WTC11 (cell line): Measurements from ENCODE around the gene ELP5. TPM values are rescaled to one million over a fixed set of nuclear protein-coding genes. Genes with fewer than 3 reads are reported as not detected.
A peak's percentile ranks its signal among the peaks of the same experiment; 100 is the strongest.

Experiments
- ATAC-seq: fragments of 200-7000 bp; cut with Tn5 transposase; 2 replicates; pipeline ENCODE4 v1.10.0; 2021; ENCODE audit warnings: mild to moderate bottlenecking, moderate library complexity
- CTCF ChIA-PET: fragments of 300-600 bp; sonication (Branson Sonifier 250); formaldehyde crosslinking; loops from one replicate; lab custom pipeline; 2021; ENCODE audit warnings: antibody characterized with exemption; lab: Charles Lee
- POLR2A ChIA-PET: fragments of 350-600 bp; sonication (Branson Sonifier 250); formaldehyde crosslinking; loops from one replicate; lab custom pipeline; 2021; ENCODE audit warnings: antibody characterized with exemption; lab: Charles Lee
- DNase-seq: peaks from one replicate; pipeline ENCODE4 v3.0.0; 2021; ENCODE audit warnings: low spot score
- H3K27ac Mint-ChIP-seq: 2 replicates; pipeline ENCODE4 v1.8.0; 2021; ENCODE audit warnings: mixed read lengths
- H3K27me3 Mint-ChIP-seq: 2 replicates; pipeline ENCODE4 v1.8.0; 2021; ENCODE audit warnings: low read depth, mild to moderate bottlenecking, moderate library complexity, mixed read lengths
- H3K36me3 Mint-ChIP-seq: 2 replicates; pipeline ENCODE4 v1.8.0; 2021; ENCODE audit warnings: mixed read lengths
- H3K4me1 Mint-ChIP-seq: 2 replicates; pipeline ENCODE4 v1.8.0; 2022; ENCODE audit warnings: mixed read lengths
- H3K4me3 Mint-ChIP-seq: 2 replicates; pipeline ENCODE4 v1.8.0; 2021; ENCODE audit warnings: mild to moderate bottlenecking, moderate library complexity, mixed read lengths
- H3K9me3 Mint-ChIP-seq: 2 replicates; pipeline ENCODE4 v1.8.0; 2021; ENCODE audit warnings: mixed read lengths
- CREM ChIP-seq: sonication (generic); formaldehyde crosslinking; IDR thresholded peaks from 2 replicates; pipeline ENCODE4 v1.8.1; 2022; ENCODE audit warnings: mild to moderate bottlenecking, missing genetic modification reagents, moderate library complexity
- GABPB1 ChIP-seq: sonication (generic); formaldehyde crosslinking; IDR thresholded peaks from 2 replicates; pipeline ENCODE4 v1.8.1; 2023; ENCODE audit warnings: mild to moderate bottlenecking, missing genetic modification reagents
- NR3C1 ChIP-seq: sonication (generic); formaldehyde crosslinking; conservative IDR thresholded peaks from 2 replicates; pipeline ENCODE4 v1.8.1; 2023; ENCODE audit warnings: low read depth, mild to moderate bottlenecking, missing genetic modification reagents
- PRRX2 ChIP-seq: fragments of 250-450 bp; sonication (Bioruptor Pico); IDR thresholded peaks from 2 replicates; pipeline ENCODE4 v1.8.0; 2021; ENCODE audit warnings: mild to moderate bottlenecking
- RORB ChIP-seq: fragments of 250-450 bp; sonication (Bioruptor Pico); IDR thresholded peaks from 2 replicates; pipeline ENCODE4 v1.9.0; 2021; ENCODE audit warnings: mild to moderate bottlenecking
- SMAD3 ChIP-seq: sonication (generic); formaldehyde crosslinking; IDR thresholded peaks from 2 replicates; pipeline ENCODE4 v1.8.0; 2022; ENCODE audit warnings: missing genetic modification reagents, mild to moderate bottlenecking, borderline replicate concordance
- SMAD4 ChIP-seq: sonication (generic); formaldehyde crosslinking; IDR thresholded peaks from 2 replicates; pipeline ENCODE4 v1.8.0; 2022; ENCODE audit warnings: mild to moderate bottlenecking, missing genetic modification reagents
- TP53 ChIP-seq: sonication (generic); formaldehyde crosslinking; IDR thresholded peaks from 2 replicates; pipeline ENCODE4 v1.8.1; 2023; ENCODE audit warnings: mild to moderate bottlenecking, missing genetic modification reagents
- ZNF219 ChIP-seq: sonication (generic); formaldehyde crosslinking; IDR thresholded peaks from 2 replicates; pipeline ENCODE4 v1.8.0; 2023; ENCODE audit warnings: missing genetic modification reagents, mild to moderate bottlenecking, borderline replicate concordance
- ZNF317 ChIP-seq: sonication (generic); formaldehyde crosslinking; IDR thresholded peaks from 2 replicates; pipeline ENCODE4 v1.8.1; 2023; ENCODE audit warnings: low read depth, mild to moderate bottlenecking, moderate library complexity, missing genetic modification reagents, borderline replicate concordance
- ZNF396 ChIP-seq: fragments of 250-450 bp; sonication (Bioruptor Pico); IDR thresholded peaks from 2 replicates; pipeline ENCODE4 v1.8.0; 2021; ENCODE audit warnings: mild to moderate bottlenecking, moderate library complexity, borderline replicate concordance
- ZNF423 ChIP-seq: fragments of 250-450 bp; sonication (Bioruptor Pico); IDR thresholded peaks from 2 replicates; pipeline ENCODE4 v2.1.2; 2022; ENCODE audit warnings: mild to moderate bottlenecking, moderate library complexity
- total RNA-seq: library from RNA; stranded (reverse); gene quantifications from 3 replicates; pipeline ENCODE4 v1.2.3, GENCODE V29; 2021
- TF ChIP-seq, protein P1 (sequence below): sonication (generic); formaldehyde crosslinking; IDR thresholded peaks from 2 replicates; pipeline ENCODE4 v1.8.1; 2023; ENCODE audit warnings: mild to moderate bottlenecking, missing genetic modification reagents, moderate library complexity
- TF ChIP-seq, protein P2 (sequence below): sonication (generic); formaldehyde crosslinking; IDR thresholded peaks from 2 replicates; pipeline ENCODE4 v1.8.0; 2022; ENCODE audit warnings: mild to moderate bottlenecking, missing genetic modification reagents
- TF ChIP-seq, protein P3 (sequence below): sonication (generic); formaldehyde crosslinking; IDR thresholded peaks from 2 replicates; pipeline ENCODE4 v1.8.0; 2023; ENCODE audit warnings: missing genetic modification reagents, mild to moderate bottlenecking, borderline replicate concordance
- TF ChIP-seq, protein P4 (sequence below): sonication (generic); formaldehyde crosslinking; IDR thresholded peaks from 2 replicates; pipeline ENCODE4 v1.8.1; 2022; ENCODE audit warnings: mild to moderate bottlenecking, moderate library complexity, missing genetic modification reagents
- TF ChIP-seq, protein P5 (sequence below): fragments of 250-450 bp; sonication (Bioruptor Pico); IDR thresholded peaks from 2 replicates; pipeline ENCODE4 v1.8.0; 2021; ENCODE audit warnings: mild to moderate bottlenecking
- TF ChIP-seq, protein P6 (sequence below): sonication (generic); formaldehyde crosslinking; IDR thresholded peaks from 2 replicates; pipeline ENCODE4 v1.8.1; 2023; ENCODE audit warnings: mild to moderate bottlenecking, moderate library complexity, missing genetic modification reagents
- TF ChIP-seq, protein P7 (sequence below): sonication (generic); formaldehyde crosslinking; conservative IDR thresholded peaks from 2 replicates; pipeline ENCODE4 v1.8.1; 2022; ENCODE audit warnings: mild to moderate bottlenecking, missing genetic modification reagents

ELP5 gene
- total RNA-seq, 1 experiment from 2014 or later: 101 TPM

DNA sequence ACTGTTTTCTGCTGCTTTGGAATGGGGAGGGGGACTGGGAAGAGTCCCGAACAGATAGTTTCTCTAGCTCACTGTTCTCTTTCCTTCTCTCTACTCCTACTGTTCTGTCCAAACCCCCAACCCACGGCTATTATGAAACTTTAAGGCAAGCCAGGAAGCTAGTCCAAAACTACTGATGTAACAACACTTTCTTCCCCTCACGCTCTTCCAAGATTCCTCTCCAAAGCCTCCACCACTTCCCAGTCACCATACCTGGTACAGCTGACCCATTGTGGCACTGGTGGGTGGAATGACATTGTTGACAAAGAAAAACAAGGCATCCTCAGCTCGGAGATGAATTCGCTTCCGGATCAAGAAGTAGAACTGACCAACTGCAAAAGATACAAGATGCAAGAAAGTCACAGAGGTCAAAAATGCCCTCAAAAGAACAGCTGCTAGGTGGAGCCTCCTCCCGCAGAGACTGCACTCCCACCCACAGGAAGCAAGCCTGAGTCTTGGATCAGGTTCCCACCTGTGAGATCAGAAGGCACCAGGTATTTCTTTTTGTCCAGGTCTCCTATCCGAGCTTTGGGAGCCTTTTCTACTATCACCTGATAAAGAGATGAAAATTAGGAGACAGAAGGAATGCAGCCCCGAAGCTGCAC is 10.8 kb upstream of the ELP5 start:
- CTCF ChIA-PET: interaction anchor here (0.5 to 3.4 kb wide), 5 partner anchors 21 to 476 kb away, joined by 5 to 21 read pairs (median 10); partner anchors contain the start of genes ACADVL, DLG4 and SLC2A4

DNA sequence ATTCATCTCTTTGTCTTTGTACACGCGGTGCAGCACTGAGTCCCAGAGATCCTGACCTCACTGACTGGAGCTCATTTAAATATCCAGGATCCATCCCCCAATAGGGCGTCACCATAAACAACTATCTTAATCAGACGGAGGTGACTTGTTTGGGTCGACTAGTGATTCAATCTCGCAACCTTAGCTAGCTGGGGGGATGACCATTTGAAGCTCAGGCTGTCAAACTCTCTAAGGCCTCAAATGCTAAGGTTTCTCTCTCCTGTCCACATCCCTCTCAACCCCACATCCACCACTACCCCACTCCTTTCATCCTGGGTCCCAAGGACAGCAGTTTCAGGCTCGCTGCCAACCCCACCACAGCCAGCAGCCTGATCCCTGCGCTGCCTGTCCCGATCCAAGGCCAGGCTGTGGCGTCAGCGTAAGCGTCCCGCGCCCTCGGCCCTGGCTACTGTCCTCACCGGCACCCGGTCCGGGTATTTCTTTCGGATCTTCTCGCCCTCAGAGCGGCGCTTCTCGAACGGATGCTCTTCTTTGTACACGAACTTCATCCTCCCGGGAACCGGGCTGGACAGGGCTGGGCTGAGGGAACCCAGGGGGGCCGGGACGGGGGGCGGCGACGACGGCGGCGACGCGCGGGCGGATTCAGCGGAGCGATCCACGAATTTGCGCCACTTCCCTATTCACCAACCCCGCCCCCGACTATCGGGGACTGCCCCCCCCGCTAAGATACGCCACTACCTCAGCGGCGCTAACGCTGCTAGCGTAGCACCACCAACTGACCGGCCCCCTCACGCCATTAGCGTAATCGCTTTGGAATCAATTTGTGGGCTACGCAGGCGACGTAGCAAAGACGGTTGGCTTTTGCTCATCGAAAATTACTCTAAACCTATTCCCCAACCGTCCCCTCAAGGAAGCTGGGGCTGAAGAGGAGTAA is 10.0 kb upstream of the ELP5 start, which contains the start of gene GABARAP:
Gene GABARAP, minus strand, starts transcription at position 667 of the 934 bp plus-strand sequence. Its CDS starts 119 bp downstream, at position 548.
- peaks cover 36% of the 10 kb centered on the region for H3K4me1 Mint-ChIP-seq
- POLR2A ChIA-PET: interaction anchor here (0.8 to 2.3 kb wide), 10 partner anchors 9 to 52 kb away, joined by 3 to 8 read pairs (median 3); partner anchors contain the start of genes ACADVL, CTDNEP1, DLG4 and ELP5
- peak; percentile 45; the same call in 1 of the 2 replicates for TF ChIP-seq GABPB1 (CRISPR knock-in tag)
- TF ChIP-seq, protein P1, sequence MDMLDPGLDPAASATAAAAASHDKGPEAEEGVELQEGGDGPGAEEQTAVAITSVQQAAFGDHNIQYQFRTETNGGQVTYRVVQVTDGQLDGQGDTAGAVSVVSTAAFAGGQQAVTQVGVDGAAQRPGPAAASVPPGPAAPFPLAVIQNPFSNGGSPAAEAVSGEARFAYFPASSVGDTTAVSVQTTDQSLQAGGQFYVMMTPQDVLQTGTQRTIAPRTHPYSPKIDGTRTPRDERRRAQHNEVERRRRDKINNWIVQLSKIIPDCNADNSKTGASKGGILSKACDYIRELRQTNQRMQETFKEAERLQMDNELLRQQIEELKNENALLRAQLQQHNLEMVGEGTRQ (CRISPR knock-in tag): peak; percentile 76
- TF ChIP-seq ZNF219 (CRISPR knock-in tag): no peak
- TF ChIP-seq ZNF423: peak; percentile 32; the same call in 1 of the 2 replicates
- TF ChIP-seq, protein P2, sequence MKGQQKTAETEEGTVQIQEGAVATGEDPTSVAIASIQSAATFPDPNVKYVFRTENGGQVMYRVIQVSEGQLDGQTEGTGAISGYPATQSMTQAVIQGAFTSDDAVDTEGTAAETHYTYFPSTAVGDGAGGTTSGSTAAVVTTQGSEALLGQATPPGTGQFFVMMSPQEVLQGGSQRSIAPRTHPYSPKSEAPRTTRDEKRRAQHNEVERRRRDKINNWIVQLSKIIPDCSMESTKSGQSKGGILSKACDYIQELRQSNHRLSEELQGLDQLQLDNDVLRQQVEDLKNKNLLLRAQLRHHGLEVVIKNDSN (CRISPR knock-in tag): peak; percentile 50
- TF ChIP-seq NR3C1: no peak
- no peak; the same call in 1 of the 2 replicates for TF ChIP-seq SMAD4 (CRISPR knock-in tag)
- TF ChIP-seq, protein P3, sequence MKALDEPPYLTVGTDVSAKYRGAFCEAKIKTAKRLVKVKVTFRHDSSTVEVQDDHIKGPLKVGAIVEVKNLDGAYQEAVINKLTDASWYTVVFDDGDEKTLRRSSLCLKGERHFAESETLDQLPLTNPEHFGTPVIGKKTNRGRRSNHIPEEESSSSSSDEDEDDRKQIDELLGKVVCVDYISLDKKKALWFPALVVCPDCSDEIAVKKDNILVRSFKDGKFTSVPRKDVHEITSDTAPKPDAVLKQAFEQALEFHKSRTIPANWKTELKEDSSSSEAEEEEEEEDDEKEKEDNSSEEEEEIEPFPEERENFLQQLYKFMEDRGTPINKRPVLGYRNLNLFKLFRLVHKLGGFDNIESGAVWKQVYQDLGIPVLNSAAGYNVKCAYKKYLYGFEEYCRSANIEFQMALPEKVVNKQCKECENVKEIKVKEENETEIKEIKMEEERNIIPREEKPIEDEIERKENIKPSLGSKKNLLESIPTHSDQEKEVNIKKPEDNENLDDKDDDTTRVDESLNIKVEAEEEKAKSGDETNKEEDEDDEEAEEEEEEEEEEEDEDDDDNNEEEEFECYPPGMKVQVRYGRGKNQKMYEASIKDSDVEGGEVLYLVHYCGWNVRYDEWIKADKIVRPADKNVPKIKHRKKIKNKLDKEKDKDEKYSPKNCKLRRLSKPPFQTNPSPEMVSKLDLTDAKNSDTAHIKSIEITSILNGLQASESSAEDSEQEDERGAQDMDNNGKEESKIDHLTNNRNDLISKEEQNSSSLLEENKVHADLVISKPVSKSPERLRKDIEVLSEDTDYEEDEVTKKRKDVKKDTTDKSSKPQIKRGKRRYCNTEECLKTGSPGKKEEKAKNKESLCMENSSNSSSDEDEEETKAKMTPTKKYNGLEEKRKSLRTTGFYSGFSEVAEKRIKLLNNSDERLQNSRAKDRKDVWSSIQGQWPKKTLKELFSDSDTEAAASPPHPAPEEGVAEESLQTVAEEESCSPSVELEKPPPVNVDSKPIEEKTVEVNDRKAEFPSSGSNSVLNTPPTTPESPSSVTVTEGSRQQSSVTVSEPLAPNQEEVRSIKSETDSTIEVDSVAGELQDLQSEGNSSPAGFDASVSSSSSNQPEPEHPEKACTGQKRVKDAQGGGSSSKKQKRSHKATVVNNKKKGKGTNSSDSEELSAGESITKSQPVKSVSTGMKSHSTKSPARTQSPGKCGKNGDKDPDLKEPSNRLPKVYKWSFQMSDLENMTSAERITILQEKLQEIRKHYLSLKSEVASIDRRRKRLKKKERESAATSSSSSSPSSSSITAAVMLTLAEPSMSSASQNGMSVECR (CRISPR knock-in tag): peak; percentile 80; the same call in 1 of the 2 replicates
- 0 out of 2 replicates have a peak, but pooled peaks have one; percentile 65 for TF ChIP-seq CREM (CRISPR knock-in tag)
- no peak for TF ChIP-seq ZNF396
- 0 out of 2 replicates have a peak, but pooled peaks have one; percentile 30 for TF ChIP-seq SMAD3 (CRISPR knock-in tag)
- peak; percentile 33; the same call in 1 of the 2 replicates for TF ChIP-seq TP53 (CRISPR knock-in tag)

More for the DNA sequence above, 10.8 kb upstream of the ELP5 start:
- Mint-ChIP-seq H3K4me3 (peak overlapping the region; percentile 90), H3K27me3 (no peaks in the 10 kb centered on the region), H3K4me1 (peaks cover 33% of the 10 kb centered on the region), H3K9me3 (no peaks in the 10 kb centered on the region), H3K27ac (peak overlapping the region; percentile 99), H3K36me3 (peaks cover 32% of the 10 kb centered on the region)
- TF ChIP-seq PRRX2: no peak
- no peak for TF ChIP-seq ZNF317 (CRISPR knock-in tag)
- TF ChIP-seq, protein P4, sequence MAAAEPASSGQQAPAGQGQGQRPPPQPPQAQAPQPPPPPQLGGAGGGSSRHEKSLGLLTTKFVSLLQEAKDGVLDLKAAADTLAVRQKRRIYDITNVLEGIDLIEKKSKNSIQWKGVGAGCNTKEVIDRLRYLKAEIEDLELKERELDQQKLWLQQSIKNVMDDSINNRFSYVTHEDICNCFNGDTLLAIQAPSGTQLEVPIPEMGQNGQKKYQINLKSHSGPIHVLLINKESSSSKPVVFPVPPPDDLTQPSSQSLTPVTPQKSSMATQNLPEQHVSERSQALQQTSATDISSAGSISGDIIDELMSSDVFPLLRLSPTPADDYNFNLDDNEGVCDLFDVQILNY (CRISPR knock-in tag): no peak
- no peak for TF ChIP-seq RORB
- TF ChIP-seq, protein P5, sequence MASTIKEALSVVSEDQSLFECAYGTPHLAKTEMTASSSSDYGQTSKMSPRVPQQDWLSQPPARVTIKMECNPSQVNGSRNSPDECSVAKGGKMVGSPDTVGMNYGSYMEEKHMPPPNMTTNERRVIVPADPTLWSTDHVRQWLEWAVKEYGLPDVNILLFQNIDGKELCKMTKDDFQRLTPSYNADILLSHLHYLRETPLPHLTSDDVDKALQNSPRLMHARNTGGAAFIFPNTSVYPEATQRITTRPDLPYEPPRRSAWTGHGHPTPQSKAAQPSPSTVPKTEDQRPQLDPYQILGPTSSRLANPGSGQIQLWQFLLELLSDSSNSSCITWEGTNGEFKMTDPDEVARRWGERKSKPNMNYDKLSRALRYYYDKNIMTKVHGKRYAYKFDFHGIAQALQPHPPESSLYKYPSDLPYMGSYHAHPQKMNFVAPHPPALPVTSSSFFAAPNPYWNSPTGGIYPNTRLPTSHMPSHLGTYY (CRISPR knock-in tag): no peak
- TF ChIP-seq, protein P6, sequence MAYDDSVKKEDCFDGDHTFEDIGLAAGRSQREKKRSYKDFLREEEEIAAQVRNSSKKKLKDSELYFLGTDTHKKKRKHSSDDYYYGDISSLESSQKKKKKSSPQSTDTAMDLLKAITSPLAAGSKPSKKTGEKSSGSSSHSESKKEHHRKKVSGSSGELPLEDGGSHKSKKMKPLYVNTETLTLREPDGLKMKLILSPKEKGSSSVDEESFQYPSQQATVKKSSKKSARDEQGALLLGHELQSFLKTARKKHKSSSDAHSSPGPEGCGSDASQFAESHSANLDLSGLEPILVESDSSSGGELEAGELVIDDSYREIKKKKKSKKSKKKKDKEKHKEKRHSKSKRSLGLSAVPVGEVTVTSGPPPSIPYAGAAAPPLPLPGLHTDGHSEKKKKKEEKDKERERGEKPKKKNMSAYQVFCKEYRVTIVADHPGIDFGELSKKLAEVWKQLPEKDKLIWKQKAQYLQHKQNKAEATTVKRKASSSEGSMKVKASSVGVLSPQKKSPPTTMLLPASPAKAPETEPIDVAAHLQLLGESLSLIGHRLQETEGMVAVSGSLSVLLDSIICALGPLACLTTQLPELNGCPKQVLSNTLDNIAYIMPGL (CRISPR knock-in tag): no peak
- TF ChIP-seq, protein P7, sequence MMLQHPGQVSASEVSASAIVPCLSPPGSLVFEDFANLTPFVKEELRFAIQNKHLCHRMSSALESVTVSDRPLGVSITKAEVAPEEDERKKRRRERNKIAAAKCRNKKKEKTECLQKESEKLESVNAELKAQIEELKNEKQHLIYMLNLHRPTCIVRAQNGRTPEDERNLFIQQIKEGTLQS (CRISPR knock-in tag): no peak
- TF ChIP-seq SMAD3 (CRISPR knock-in tag): no peak
- POLR2A ChIA-PET: interaction anchor here (0.8 to 2.3 kb wide), 3 partner anchors 10 to 39 kb away, joined by 3 to 8 read pairs (median 3); partner anchors contain the start of genes CTDNEP1, DLG4 and ELP5
- DNase-seq (no peak), ATAC-seq (no peak)

More for the DNA sequence above, 10.0 kb upstream of the ELP5 start, which contains the start of gene GABARAP:
- CTCF ChIA-PET: interaction anchor here (0.5 to 3.4 kb wide), 10 partner anchors 22 to 310 kb away, joined by 3 to 21 read pairs (median 6); partner anchors contain the start of genes ACADVL, DLG4, NEURL4 and SLC2A4
- DNase-seq (peak; percentile 90), ATAC-seq (peak; percentile 3)
- Mint-ChIP-seq H3K4me3 (peak within 1 kb of the TSS; percentile 90), H3K9me3 (no peaks in the 10 kb centered on the region), H3K36me3 (peaks cover 34% of the 10 kb centered on the region), H3K27me3 (no peaks in the 10 kb centered on the region), H3K27ac (peak within 1 kb of the TSS; percentile 99)
